ENCODE results near the gene ABCG1.

The ABCG1 gene

DNA sequence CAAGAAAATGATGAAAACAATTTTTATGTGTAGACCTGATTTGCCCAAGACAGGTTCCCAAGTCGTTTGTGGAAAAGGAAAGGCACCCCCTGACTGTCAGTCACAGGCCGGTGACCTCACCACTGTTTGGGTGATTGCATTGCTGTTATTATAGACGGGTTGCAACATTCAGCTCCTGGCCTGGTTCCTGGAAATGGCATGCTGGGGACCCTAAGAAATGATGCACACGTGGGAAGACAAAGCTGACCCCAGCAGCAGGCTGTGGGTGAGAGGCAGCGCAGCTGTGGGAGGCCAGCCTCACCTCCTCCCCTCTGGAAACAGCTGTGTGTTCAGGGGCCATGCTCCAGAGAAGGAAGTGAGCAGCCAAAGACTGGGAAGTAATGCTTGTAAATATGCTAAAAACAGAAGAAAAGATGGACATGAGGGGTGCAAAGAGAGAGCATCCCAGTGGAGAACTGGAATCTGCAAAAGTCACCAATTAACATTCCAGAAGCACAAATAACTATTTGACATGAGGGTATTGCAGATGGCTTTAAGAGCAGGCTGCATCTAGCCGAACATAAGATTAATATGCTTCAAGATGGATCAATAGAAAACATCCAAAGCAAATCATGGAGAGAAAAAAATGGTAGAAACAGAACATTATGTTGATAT lies 23.4 kb upstream of the ABCG1 start:
- no peaks in the 10 kb centered on the region for H3K9me2 ChIP-seq (replicated peaks; ENCODE audit: insufficient read depth, low read length)
- no peaks in the 10 kb centered on the region for H3K36me3 ChIP-seq (replicated peaks; ENCODE audit: insufficient read depth, low read length)
- no peak overlapping the region for H3K27ac ChIP-seq (ENCODE audit: low read length)
- no peak overlapping the region for H3K4me3 ChIP-seq (ENCODE audit: low read length)
- no peak overlapping the region for H3K9ac ChIP-seq (ENCODE audit: low read length)
- H3K4me2 ChIP-seq (ENCODE audit: low read depth, low read length) = no peak overlapping the region
- H3F3A ChIP-seq (ENCODE audit: insufficient read depth, low read length) = no peaks in the 10 kb centered on the region
- H3K9me3 ChIP-seq (replicated peaks; ENCODE audit: insufficient read depth, low read length) = no peaks in the 10 kb centered on the region
- TF ChIP-seq CTCF (IDR thresholded peaks at IDR 0.05; ENCODE audit: low read length) (no peak), EZH2 (optimal IDR thresholded peaks at IDR 0.05; ENCODE audit: low read depth, low read length) (no peak), EZH2phosphoT487 (IDR thresholded peaks at IDR 0.05; ENCODE audit: low read length) (no peak)
- peaks cover 11% of the 10 kb centered on the region; the same call in 1 of the 2 replicates for H3K27me3 ChIP-seq (replicated peaks; ENCODE audit: insufficient read depth, low read length)
- no peak overlapping the region for H2AFZ ChIP-seq (ENCODE audit: low read length)
- DNase-seq = no peak
- peaks cover 11% of the 10 kb centered on the region for H3K4me1 ChIP-seq (ENCODE audit: low read length)
- no peaks in the 10 kb centered on the region for H4K20me1 ChIP-seq (ENCODE audit: insufficient read depth, low read length)
- H3K79me2 ChIP-seq (ENCODE audit: low read length) = no peaks in the 10 kb centered on the region

DNA sequence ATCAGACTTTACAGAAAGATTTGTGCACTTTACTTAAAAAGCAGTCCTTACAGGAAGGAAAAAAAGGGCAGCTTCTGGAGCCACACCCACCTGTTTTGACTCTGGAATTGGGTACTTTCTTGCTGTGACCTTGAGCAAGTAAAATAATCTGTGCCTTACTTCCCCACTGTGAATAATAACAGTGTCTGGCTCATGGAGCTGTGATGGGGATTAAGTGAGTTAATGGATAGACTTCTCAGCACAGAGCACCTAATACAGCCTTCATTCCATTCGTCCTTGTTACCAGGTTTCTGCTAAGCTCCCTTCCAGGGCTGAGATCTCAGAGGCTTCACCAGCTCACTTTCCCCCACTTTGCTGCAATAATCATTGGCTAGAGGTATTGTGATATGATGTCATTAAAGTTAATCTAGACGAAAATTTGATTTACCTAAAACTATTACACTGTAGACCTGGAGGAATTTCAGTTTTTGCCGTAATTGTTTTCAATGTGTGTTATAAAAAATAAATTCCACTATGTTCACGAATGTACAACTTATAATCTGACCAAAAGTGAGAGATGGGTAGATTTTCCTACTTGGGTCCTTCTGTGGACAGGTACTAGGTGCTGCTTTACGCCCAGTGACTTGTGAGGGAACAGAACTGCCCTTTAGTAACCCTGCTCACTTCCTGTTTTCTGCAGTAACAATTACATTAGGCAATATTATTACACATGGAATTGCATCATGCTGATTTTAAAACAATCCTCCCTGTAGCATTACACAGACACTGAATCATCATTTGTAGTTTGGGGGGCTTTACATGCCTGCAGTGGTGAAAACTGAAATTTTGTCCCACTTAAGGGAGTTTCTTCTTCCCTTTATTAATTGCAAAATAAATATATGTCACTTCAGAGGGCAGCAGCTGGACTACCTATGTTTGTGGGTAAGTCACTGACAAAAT lies 19.7 kb upstream of the ABCG1 start:
- H3K27me3 ChIP-seq (replicated peaks; ENCODE audit: insufficient read depth, low read length) = no peaks in the 10 kb centered on the region; the same call in 1 of the 2 replicates
- H3K9ac ChIP-seq (ENCODE audit: low read length) = no peak overlapping the region
- no peaks in the 10 kb centered on the region for H3K9me3 ChIP-seq (replicated peaks; ENCODE audit: insufficient read depth, low read length)
- no peaks in the 10 kb centered on the region for H4K20me1 ChIP-seq (ENCODE audit: insufficient read depth, low read length)
- no peaks in the 10 kb centered on the region for H3F3A ChIP-seq (ENCODE audit: insufficient read depth, low read length)
- H3K79me2 ChIP-seq (ENCODE audit: low read length) = no peaks in the 10 kb centered on the region
- peaks cover 11% of the 10 kb centered on the region for H3K4me1 ChIP-seq (ENCODE audit: low read length)
- no peaks in the 10 kb centered on the region for H3K9me2 ChIP-seq (replicated peaks; ENCODE audit: insufficient read depth, low read length)
- H3K27ac ChIP-seq (ENCODE audit: low read length) = no peak overlapping the region
- TF ChIP-seq CTCF (IDR thresholded peaks at IDR 0.05; ENCODE audit: low read length) (no peak), EZH2phosphoT487 (IDR thresholded peaks at IDR 0.05; ENCODE audit: low read length) (no peak), EZH2 (optimal IDR thresholded peaks at IDR 0.05; ENCODE audit: low read depth, low read length) (no peak)
- H3K4me2 ChIP-seq (ENCODE audit: low read depth, low read length) = no peak overlapping the region
- H3K36me3 ChIP-seq (replicated peaks; ENCODE audit: insufficient read depth, low read length) = no peaks in the 10 kb centered on the region
- no peak overlapping the region for H2AFZ ChIP-seq (ENCODE audit: low read length)
- H3K4me3 ChIP-seq (ENCODE audit: low read length) = no peak overlapping the region
- no peak for DNase-seq

- Histone ChIP-seq H2AFZ (ENCODE audit: low read length) (no peak overlapping the region), H3F3A (ENCODE audit: insufficient read depth, low read length) (no peaks in the 10 kb centered on the region), H3K9me2 (replicated peaks; ENCODE audit: insufficient read depth, low read length) (no peaks in the 10 kb centered on the region), H3K9ac (ENCODE audit: low read length) (no peak overlapping the region), H3K4me1 (ENCODE audit: low read length) (peaks cover 11% of the 10 kb centered on the region), H3K27ac (ENCODE audit: low read length) (no peak overlapping the region), H3K27me3 (replicated peaks; ENCODE audit: insufficient read depth, low read length) (no peaks in the 10 kb centered on the region; the same call in 1 of the 2 replicates), H4K20me1 (ENCODE audit: insufficient read depth, low read length) (no peaks in the 10 kb centered on the region), H3K9me3 (replicated peaks; ENCODE audit: insufficient read depth, low read length) (no peaks in the 10 kb centered on the region), H3K4me3 (ENCODE audit: low read length) (no peak overlapping the region), H3K36me3 (replicated peaks; ENCODE audit: insufficient read depth, low read length) (no peaks in the 10 kb centered on the region), H3K4me2 (ENCODE audit: low read depth, low read length) (no peak overlapping the region), H3K79me2 (ENCODE audit: low read length) (no peaks in the 10 kb centered on the region)
- no peak for TF ChIP-seq EZH2phosphoT487 (IDR thresholded peaks at IDR 0.05; ENCODE audit: low read length)
- TF ChIP-seq CTCF (IDR thresholded peaks at IDR 0.05; ENCODE audit: low read length) = no peak
- TF ChIP-seq EZH2 (optimal IDR thresholded peaks at IDR 0.05; ENCODE audit: low read depth, low read length) = no peak
- DNase-seq = no peak
Measured at GRCh38 chr21:42199868-42200463, 19.0 kb upstream of the ABCG1 start.
